K562 (cell line): ENCODE data around the gene LRRC59.

Source experiments
- CEBPZ ChIP-seq: fragments of 150-350 bp; IDR thresholded peaks from 2 replicates; pipeline ENCODE4 v1.6.1; 2014; ENCODE audit warnings: low read depth, mild to moderate bottlenecking, low read length, borderline replicate concordance
- EGR1 ChIP-seq: fragments of 450-650 bp; conservative IDR thresholded peaks from 2 replicates; pipeline ENCODE4 v1.6.1; 2017; ENCODE audit warnings: mild to moderate bottlenecking
- NFIC ChIP-seq: fragments of 450-650 bp; IDR thresholded peaks from 2 replicates; pipeline ENCODE4 v1.6.1; 2017; ENCODE audit warnings: mild to moderate bottlenecking, inconsistent platforms
- ZNF512 ChIP-seq: IDR thresholded peaks from 2 replicates; pipeline ENCODE4 v1.6.1; 2016; ENCODE audit warnings: missing genetic modification characterization, missing compliant biosample characterization
- TF ChIP-seq, protein P1 (sequence below), 3 experiments: IDR thresholded peaks in 2 of 3; conservative IDR thresholded peaks in 1 of 3; 2 replicates each; pipeline ENCODE4 v1.5.1; 2011 to 2012; ENCODE audit warnings: low read length in 3 of 3, mild to moderate bottlenecking in 3 of 3, control low read depth in 2 of 3, improper control_type of control experiment in 1 of 3, inconsistent platforms in 1 of 3, low read depth in 1 of 3, mixed read lengths in 1 of 3, moderate library complexity in 1 of 3; ENCODE audit not compliant: insufficient read depth in 2 of 3
- TF ChIP-seq, protein P2 (sequence below): sonication (generic); formaldehyde crosslinking; IDR thresholded peaks from 2 replicates; pipeline ENCODE4 v1.9.0; 2022; ENCODE audit warnings: mild to moderate bottlenecking, missing genetic modification reagents

DNA sequence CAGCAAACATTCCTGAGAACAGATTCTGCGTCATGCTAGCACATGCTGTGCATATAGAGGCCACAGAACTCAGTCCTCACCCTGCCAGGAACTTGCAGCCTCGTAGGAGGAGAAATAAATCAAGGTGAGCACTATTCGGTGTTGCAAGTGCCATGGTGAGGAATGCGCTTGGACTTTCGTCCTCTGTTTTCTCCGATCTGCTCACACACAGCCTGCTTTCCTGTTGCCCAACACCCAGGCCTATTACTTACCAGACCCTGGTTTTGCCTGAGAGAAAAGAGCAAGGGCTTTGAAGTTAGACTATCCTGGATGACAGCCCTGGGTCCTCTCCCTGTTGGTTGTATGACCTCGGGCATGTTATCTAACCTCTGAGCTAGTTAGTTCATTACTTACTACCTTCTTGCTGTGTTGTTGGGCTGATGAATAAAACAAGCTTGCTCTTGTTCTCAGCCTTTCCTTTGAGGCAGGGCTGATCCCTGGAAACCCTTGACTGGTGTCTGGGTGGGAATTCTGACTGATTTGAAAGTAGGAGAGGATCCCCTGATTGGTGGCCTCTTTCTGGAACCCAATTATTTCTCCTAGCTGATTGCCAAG, 31.6 kb upstream of the LRRC59 start:
- TF ChIP-seq, protein P1, sequence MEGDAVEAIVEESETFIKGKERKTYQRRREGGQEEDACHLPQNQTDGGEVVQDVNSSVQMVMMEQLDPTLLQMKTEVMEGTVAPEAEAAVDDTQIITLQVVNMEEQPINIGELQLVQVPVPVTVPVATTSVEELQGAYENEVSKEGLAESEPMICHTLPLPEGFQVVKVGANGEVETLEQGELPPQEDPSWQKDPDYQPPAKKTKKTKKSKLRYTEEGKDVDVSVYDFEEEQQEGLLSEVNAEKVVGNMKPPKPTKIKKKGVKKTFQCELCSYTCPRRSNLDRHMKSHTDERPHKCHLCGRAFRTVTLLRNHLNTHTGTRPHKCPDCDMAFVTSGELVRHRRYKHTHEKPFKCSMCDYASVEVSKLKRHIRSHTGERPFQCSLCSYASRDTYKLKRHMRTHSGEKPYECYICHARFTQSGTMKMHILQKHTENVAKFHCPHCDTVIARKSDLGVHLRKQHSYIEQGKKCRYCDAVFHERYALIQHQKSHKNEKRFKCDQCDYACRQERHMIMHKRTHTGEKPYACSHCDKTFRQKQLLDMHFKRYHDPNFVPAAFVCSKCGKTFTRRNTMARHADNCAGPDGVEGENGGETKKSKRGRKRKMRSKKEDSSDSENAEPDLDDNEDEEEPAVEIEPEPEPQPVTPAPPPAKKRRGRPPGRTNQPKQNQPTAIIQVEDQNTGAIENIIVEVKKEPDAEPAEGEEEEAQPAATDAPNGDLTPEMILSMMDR (IDR thresholded peaks at IDR 0.05 in 2 of 3, conservative IDR thresholded peaks at IDR 0.05 in 1 of 3; ENCODE audit: insufficient read depth in 2 of 3, low read depth in 1 of 3, low read length in 3 of 3) = no peak
- no peak for TF ChIP-seq ZNF512
- no peak for TF ChIP-seq EGR1
- TF ChIP-seq CEBPZ = no peak
- TF ChIP-seq, protein P2, sequence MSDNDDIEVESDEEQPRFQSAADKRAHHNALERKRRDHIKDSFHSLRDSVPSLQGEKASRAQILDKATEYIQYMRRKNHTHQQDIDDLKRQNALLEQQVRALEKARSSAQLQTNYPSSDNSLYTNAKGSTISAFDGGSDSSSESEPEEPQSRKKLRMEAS (CRISPR knock-in tag) = no peak
- no peak for TF ChIP-seq NFIC
